Activated naive CD8-positive, alpha-beta T cell (primary cell): ENCODE measurements around the gene ELOVL5.
"Not testable (repeated sequence)": the region's sequence is repeated elsewhere in the genome, so short reads cannot be mapped to it uniquely, and the experiment has no call there.

Source experiments
- H3K27ac Mint-ChIP-seq: one replicate; pipeline ENCODE4 v1.8.0; 2021; ENCODE audit warnings: mixed read lengths
- H3K27me3 Mint-ChIP-seq: one replicate; pipeline ENCODE4 v1.8.0; 2021; ENCODE audit warnings: mixed read lengths
- H3K36me3 Mint-ChIP-seq: one replicate; pipeline ENCODE4 v1.8.0; 2021; ENCODE audit warnings: mixed read lengths
- H3K4me1 Mint-ChIP-seq: one replicate; pipeline ENCODE4 v1.8.0; 2021; ENCODE audit warnings: low read depth, mixed read lengths
- H3K4me3 Mint-ChIP-seq: one replicate; pipeline ENCODE4 v1.8.0; 2021; ENCODE audit warnings: mild to moderate bottlenecking, mixed read lengths
- H3K9me3 Mint-ChIP-seq: one replicate; pipeline ENCODE4 v1.8.0; 2021; ENCODE audit warnings: low read depth, mixed read lengths

ELOVL5 gene

DNA sequence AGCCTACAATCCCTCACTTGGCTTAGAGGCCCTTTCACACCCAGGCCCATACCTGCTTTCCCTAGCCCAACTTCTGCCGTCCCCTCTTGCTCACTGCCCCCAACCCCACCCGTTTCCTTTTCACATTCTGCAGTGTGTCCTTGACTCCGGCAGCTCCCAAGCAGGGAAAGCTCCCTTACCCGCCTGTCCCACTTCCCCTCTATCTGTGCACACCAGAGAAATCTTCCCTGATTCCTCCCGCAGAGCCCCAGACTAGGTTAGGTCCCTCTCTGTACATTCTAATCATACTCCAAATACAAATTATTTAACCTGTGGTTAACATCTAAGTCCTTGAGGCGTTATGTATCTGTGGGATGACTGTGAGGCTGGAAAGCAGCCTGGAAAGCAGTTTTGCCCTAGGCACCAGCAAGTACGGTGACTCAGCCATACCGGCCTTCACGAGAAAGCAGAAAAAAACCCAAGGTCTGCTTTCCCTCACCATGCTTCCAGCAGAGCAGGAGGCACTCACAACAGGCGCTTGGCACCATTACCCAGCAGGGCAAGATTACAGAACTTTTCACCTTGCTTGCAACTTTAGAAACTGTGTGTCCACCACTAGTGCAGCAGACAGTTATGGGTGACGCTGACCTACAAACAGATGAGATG lies 22.3 kb downstream of the ELOVL5 start:
- H3K27ac Mint-ChIP-seq = peak overlapping the region; percentile 41
- no peaks in the 10 kb centered on the region for H3K27me3 Mint-ChIP-seq
- H3K36me3 Mint-ChIP-seq = peaks cover 6% of the 10 kb centered on the region
- H3K9me3 Mint-ChIP-seq = no peaks in the 10 kb centered on the region
- H3K4me3 Mint-ChIP-seq = no peak overlapping the region
- peaks cover 60% of the 10 kb centered on the region for H3K4me1 Mint-ChIP-seq

DNA sequence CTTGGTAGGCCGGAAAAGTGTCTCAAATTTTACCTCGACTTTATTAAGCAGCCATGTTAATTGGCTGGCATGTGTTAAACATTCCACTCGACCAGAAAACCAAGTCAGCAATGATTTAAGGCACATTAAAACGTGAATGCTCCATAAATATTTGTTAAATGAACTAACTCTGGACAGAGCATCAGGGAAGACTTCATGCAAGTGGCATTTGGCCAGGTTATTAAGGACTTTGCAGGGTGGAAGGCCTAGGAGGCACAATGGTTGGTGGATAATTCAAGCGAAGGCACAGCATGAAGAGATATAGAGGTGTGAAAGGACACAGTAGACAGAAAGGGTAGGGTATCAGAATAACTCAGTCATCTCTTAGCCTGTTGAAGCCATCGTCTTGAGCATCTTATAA lies 23.0 kb downstream of the ELOVL5 start:
- H3K27me3 Mint-ChIP-seq = no peaks in the 10 kb centered on the region
- no peaks in the 10 kb centered on the region for H3K9me3 Mint-ChIP-seq
- no peak overlapping the region for H3K4me3 Mint-ChIP-seq
- H3K4me1 Mint-ChIP-seq = peaks cover 56% of the 10 kb centered on the region
- H3K36me3 Mint-ChIP-seq = peaks cover 6% of the 10 kb centered on the region
- H3K27ac Mint-ChIP-seq = no peak overlapping the region

DNA sequence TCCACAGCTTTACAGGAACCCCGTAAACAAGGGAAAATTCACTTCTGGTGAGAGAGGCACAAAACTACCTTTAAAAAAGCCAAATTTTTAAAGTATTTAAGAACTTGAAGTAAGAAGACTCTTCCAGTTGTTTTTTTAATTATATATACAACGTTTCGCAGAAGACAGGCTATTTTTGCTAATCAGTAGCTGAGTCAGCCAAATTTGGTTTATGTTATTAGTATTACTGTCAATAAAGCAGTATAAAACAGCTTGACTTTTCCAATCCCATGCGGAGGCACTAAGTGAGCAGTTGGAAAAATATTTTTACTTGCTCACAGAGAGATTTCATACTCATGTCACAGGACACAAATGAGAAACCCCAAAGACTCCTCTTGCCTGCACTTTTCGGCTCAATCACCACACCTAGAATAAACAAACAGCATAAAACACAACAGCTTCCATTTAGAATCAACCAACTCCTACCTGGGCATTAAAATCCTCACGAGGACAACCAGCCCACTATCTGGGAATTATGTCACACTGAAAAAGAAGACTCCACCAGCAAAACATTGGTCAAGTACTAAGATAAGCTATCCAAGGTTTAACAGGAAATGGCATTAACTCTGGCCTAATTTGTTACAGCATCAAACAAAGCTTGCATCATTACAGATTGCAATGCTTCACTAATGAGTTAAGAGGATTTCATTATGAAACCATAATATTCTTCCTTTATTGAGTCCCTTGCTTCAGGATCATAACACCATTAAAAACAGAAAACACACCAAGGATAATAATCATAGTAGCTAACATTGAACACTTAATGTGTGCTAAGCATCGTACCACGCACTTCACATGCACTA lies 26.3 kb downstream of the ELOVL5 start:
- no peak overlapping the region for H3K4me3 Mint-ChIP-seq
- H3K36me3 Mint-ChIP-seq = peaks cover 4% of the 10 kb centered on the region
- no peak overlapping the region for H3K27ac Mint-ChIP-seq
- peaks cover 55% of the 10 kb centered on the region for H3K4me1 Mint-ChIP-seq
- no peaks in the 10 kb centered on the region for H3K9me3 Mint-ChIP-seq
- no peaks in the 10 kb centered on the region for H3K27me3 Mint-ChIP-seq

DNA sequence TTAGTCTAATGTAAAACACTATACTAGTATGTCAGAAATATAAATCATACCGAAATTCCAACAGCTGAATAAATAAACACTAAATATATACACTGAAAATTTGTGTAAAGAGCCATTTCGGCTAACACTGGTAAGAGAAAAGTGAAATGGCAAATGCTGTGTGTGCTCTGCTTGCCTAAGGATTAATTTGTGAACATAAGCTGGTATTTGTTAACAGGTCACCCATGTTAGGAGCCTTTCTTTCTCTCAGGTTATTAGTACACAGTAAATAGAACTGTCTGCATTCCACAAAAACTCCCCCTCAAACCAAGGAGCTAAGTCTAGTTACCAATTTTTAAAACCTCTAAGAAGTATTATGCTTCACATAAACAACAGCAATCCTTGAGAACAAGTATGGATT lies 27.0 kb downstream of the ELOVL5 start:
- no peaks in the 10 kb centered on the region for H3K27me3 Mint-ChIP-seq
- no peak overlapping the region for H3K4me3 Mint-ChIP-seq
- H3K4me1 Mint-ChIP-seq = peaks cover 55% of the 10 kb centered on the region
- H3K27ac Mint-ChIP-seq = no peak overlapping the region
- no peaks in the 10 kb centered on the region for H3K9me3 Mint-ChIP-seq
- H3K36me3 Mint-ChIP-seq = peaks cover 3% of the 10 kb centered on the region

DNA sequence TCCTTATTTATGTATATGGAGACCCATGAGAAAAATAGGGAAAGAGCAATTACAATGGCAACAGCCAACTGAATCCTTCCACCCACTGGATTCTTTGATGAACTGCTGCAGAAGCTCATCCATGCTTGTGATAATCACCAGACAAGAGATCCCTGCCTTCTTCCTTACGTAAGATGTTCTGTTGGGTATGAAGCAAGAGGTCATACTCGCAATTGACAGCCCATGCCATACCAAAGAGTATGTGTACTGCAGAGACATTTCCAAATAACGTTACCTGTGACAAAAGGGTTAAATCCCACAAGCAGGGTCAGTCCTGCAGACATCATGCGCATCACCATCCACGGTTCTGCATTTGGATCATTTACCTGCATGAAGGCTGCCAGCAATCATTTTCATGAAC lies 27.8 kb downstream of the ELOVL5 start:
- Mint-ChIP-seq H3K27me3 (no peaks in the 10 kb centered on the region), H3K4me3 (no peak overlapping the region), H3K27ac (no peak overlapping the region), H3K9me3 (no peaks in the 10 kb centered on the region), H3K36me3 (peaks cover 3% of the 10 kb centered on the region), H3K4me1 (peaks cover 57% of the 10 kb centered on the region)

- H3K4me3 Mint-ChIP-seq = no peak overlapping the region
- H3K4me1 Mint-ChIP-seq = peaks cover 70% of the 10 kb centered on the region
- H3K36me3 Mint-ChIP-seq = peaks cover 3% of the 10 kb centered on the region
- no peaks in the 10 kb centered on the region for H3K27me3 Mint-ChIP-seq
- no peaks in the 10 kb centered on the region for H3K9me3 Mint-ChIP-seq
- H3K27ac Mint-ChIP-seq = no peak overlapping the region
These were observed 30.3 kb downstream of the ELOVL5 start for GRCh38 chr6:53318429-53318828.

GRCh38 chr6:53317861-53318260 lies 30.9 kb downstream of the ELOVL5 start:
- H3K4me1 Mint-ChIP-seq = peaks cover 71% of the 10 kb centered on the region
- peaks cover 3% of the 10 kb centered on the region for H3K36me3 Mint-ChIP-seq
- no peak overlapping the region for H3K4me3 Mint-ChIP-seq
- H3K27me3 Mint-ChIP-seq = no peaks in the 10 kb centered on the region
- no peaks in the 10 kb centered on the region for H3K9me3 Mint-ChIP-seq
- no peak overlapping the region for H3K27ac Mint-ChIP-seq

DNA sequence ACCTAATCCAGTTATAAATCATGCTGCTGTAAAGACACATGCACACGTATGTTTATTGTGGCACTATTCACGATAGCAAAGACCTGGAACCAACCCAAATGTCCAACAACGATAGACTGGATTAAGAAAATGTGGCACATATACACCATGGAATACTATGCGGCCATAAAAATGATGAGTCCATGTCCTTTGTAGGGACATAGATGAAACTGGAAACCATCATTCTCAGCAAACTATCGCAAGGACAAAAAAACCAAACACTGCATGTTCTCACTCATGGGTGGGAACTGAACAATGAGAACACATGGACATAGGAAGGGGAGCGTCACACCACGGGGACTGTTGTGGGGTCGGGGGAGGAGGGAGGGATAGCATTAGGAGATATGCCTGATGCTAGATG lies 31.5 kb downstream of the ELOVL5 start:
- H3K27me3 Mint-ChIP-seq, H3K27ac Mint-ChIP-seq, H3K36me3 Mint-ChIP-seq, H3K9me3 Mint-ChIP-seq: not testable (repeated sequence)
- peaks cover 71% of the 10 kb centered on the region for H3K4me1 Mint-ChIP-seq
- peak overlapping the region; percentile 23 for H3K4me3 Mint-ChIP-seq

DNA sequence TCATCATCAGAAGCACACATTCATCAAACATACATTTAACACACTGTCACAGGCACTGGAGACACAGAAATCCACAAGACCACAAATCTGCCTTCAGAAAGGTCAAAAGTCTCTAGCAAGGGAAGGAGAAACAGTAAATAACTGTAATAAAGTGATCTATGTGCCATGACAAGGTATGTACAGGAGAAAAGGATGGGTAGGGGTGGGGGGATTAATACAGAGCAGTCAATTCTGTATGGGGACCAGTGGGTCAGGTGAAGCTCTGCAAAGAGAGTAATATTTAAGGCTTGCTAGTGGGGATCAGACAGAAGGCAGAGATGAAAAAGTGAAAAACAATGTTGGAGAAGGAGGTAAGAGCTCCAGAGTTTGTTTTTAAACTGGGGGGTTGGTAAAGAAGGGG lies 32.6 kb downstream of the ELOVL5 start:
- H3K27ac Mint-ChIP-seq = peak overlapping the region; percentile 82
- H3K4me3 Mint-ChIP-seq = peak overlapping the region; percentile 30
- H3K4me1 Mint-ChIP-seq = peaks cover 75% of the 10 kb centered on the region
- peaks cover 3% of the 10 kb centered on the region for H3K36me3 Mint-ChIP-seq
- H3K9me3 Mint-ChIP-seq = no peaks in the 10 kb centered on the region
- H3K27me3 Mint-ChIP-seq = no peaks in the 10 kb centered on the region

DNA sequence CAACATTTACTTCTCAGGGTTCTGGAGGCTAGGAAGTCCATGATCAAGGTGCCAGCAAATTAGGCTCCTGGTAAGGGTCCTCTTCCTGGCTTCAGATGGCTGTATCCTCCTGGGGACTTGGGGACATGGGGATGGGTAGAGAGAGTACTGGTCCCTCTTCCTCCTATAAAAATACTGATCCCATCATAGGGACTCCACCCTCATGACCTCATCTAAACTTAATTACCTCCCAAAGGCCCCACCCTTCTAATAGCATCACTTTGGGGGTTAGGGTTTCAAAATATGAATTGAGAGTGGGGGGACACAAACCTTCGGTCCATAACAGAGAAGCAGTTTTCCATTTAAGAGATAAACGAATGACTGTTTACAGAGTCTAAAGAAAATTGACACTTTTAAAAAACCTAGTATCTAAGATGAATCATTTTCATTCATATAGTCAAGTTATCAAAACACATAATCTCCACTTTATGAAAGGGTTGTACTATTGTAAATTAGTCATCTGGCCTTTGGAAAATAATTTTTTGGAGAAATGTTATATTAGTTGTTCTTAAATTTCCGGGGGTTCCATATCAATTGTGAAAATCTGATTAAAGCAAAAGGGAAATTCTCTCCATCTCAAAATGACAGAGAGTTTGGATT lies 33.5 kb downstream of the ELOVL5 start:
- H3K27ac Mint-ChIP-seq = peak overlapping the region; percentile 82
- H3K27me3 Mint-ChIP-seq = no peaks in the 10 kb centered on the region

GRCh38 chr6:53313784-53314400 lies 34.9 kb downstream of the ELOVL5 start:
- H3K27ac Mint-ChIP-seq = peak overlapping the region; percentile 22
- no peak overlapping the region for H3K4me3 Mint-ChIP-seq
- H3K4me1 Mint-ChIP-seq = peaks cover 87% of the 10 kb centered on the region
- peaks cover 3% of the 10 kb centered on the region for H3K36me3 Mint-ChIP-seq
- no peaks in the 10 kb centered on the region for H3K9me3 Mint-ChIP-seq
- no peaks in the 10 kb centered on the region for H3K27me3 Mint-ChIP-seq

More for the DNA sequence above, 33.5 kb downstream of the ELOVL5 start:
- Mint-ChIP-seq H3K4me1 (peaks cover 78% of the 10 kb centered on the region), H3K9me3 (no peaks in the 10 kb centered on the region), H3K4me3 (no peak overlapping the region), H3K36me3 (peaks cover 3% of the 10 kb centered on the region)

DNA sequence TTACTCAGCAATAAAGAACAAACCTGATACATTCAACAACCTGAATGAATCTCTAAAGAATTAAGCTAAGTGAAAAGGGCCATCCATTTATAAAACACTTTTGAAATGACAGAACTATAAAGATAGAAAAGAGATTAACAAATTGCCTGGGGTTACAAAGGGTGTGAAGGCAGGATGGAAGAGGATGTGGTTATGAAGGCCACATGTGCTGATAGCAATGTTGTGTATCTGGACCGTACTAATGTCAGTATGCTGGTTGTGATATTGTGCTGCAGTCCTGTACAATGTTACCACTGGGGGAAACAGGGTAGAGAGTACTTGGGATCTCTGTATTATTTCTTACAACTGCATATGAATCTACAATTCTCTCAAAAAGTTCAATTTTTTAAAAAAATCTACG lies 36.4 kb downstream of the ELOVL5 start:
- peak overlapping the region; percentile 45 for H3K4me3 Mint-ChIP-seq
- no peaks in the 10 kb centered on the region for H3K9me3 Mint-ChIP-seq
- peak overlapping the region; percentile 47 for H3K27ac Mint-ChIP-seq
- no peaks in the 10 kb centered on the region for H3K27me3 Mint-ChIP-seq
- H3K4me1 Mint-ChIP-seq = peaks cover 96% of the 10 kb centered on the region
- H3K36me3 Mint-ChIP-seq = peaks cover 2% of the 10 kb centered on the region

DNA sequence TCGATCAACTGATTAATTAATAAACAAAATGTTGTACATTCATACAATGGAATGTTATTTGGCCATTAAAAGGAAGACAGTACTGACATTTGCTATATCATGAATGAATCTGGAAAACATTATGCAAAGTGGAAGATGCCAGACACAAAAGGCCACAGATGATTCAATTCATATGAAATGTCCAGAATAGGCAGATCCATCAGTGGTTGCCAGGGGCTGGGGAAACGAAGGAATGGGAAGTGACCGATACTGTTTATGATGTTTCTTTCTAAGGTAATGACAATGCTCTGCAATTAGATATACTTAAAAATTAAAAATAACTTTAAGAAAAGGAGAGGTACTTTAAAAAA lies 37.2 kb downstream of the ELOVL5 start:
- Mint-ChIP-seq H3K27ac (peak overlapping the region; percentile 64), H3K4me3 (peak overlapping the region; percentile 18), H3K9me3 (no peaks in the 10 kb centered on the region), H3K27me3 (no peaks in the 10 kb centered on the region), H3K4me1 (peaks cover 96% of the 10 kb centered on the region), H3K36me3 (no peaks in the 10 kb centered on the region)

DNA sequence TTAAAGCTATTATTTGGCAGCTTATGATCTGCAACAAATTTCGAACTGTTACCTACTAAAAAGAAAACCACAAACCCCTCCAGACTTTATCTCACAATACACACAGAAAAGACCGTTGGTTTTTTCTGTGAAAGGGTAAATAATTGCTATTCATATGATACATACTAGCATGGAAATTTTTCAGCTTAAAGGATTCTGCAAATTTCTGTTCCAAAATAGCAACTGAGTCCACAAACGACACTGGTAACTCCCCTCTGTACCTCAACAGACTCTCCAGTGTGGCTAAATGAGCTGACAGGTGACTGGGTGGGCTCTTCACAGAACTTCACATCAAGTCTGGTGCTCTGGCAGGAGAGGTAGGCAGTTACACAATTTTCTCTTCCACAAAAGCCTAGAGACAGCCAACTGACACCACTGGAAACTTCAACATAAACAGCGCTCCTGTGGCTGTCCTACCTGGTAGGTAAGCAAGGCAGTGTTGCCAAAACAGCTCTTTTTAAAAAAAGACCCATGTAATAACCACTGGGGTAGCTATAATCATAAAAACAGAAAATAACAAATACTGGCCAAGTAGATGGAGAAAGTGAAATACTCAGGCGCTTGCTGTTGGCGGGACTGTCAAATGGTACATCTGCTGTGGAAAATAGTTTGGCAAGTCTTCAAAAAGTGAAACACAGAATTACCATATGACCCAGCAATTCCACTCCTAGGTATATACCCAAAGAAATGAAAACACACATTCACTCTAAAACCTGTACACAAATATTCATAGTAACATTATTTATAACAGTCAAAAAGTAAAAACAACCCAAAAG lies 37.8 kb downstream of the ELOVL5 start:
- H3K4me1 Mint-ChIP-seq = peaks cover 93% of the 10 kb centered on the region
- H3K9me3 Mint-ChIP-seq = no peaks in the 10 kb centered on the region
- H3K27ac Mint-ChIP-seq = peak overlapping the region; percentile 64
- H3K27me3 Mint-ChIP-seq = no peaks in the 10 kb centered on the region
- H3K36me3 Mint-ChIP-seq = no peaks in the 10 kb centered on the region
- H3K4me3 Mint-ChIP-seq = peak overlapping the region; percentile 56
